Trophoblast cell (in vitro differentiated cells and primary cell): ENCODE results near the gene M1AP.

Experiments used
- DNase-seq, 2 donors: peaks; one replicate each; pipeline ENCODE4 v3.0.0-alpha.2; 2016
- H2AFZ ChIP-seq: 2 replicates; pipeline ENCODE4 v1.6.1; 2013; ENCODE audit warnings: low read length, moderate library complexity, mild to moderate bottlenecking; ENCODE audit not compliant: insufficient read depth, poor library complexity
- H2AK5ac ChIP-seq: 2 replicates; pipeline ENCODE4 v1.6.1; 2013; ENCODE audit warnings: mild to moderate bottlenecking, low read length
- H2BK120ac ChIP-seq: 2 replicates; pipeline ENCODE4 v1.6.1; 2013; ENCODE audit warnings: low read length, mild to moderate bottlenecking, moderate library complexity; ENCODE audit not compliant: insufficient read depth, poor library complexity
- H2BK12ac ChIP-seq: 2 replicates; pipeline ENCODE4 v1.6.1; 2013; ENCODE audit warnings: mild to moderate bottlenecking, low read length, moderate library complexity
- H2BK5ac ChIP-seq: 2 replicates; pipeline ENCODE4 v1.6.1; 2013; ENCODE audit warnings: low read length, low read depth, moderate library complexity, mild to moderate bottlenecking; ENCODE audit not compliant: poor library complexity
- H3K14ac ChIP-seq: 2 replicates; pipeline ENCODE4 v1.6.1; 2013; ENCODE audit warnings: mild to moderate bottlenecking, low read length
- H3K18ac ChIP-seq: 2 replicates; pipeline ENCODE4 v1.6.1; 2013; ENCODE audit warnings: mild to moderate bottlenecking, low read length
- H3K23ac ChIP-seq: 2 replicates; pipeline ENCODE4 v1.6.1; 2013; ENCODE audit warnings: low read length
- H3K27ac ChIP-seq: 2 replicates; pipeline ENCODE4 v1.5.1; 2013; ENCODE audit warnings: low read depth, mild to moderate bottlenecking, inconsistent platforms, low read length, moderate library complexity
- H3K27me3 ChIP-seq: 2 replicates; pipeline ENCODE4 v1.6.1; 2013; ENCODE audit warnings: inconsistent platforms, mild to moderate bottlenecking, low read length, moderate library complexity; ENCODE audit not compliant: insufficient read depth
- H3K36me3 ChIP-seq, 2 experiments: 1 replicate in 1 of 2; 2 replicates in 1 of 2; pipeline ENCODE4 v1.6.1; 2013; ENCODE audit warnings: low read length in 2 of 2, mild to moderate bottlenecking in 2 of 2, moderate library complexity in 1 of 2; ENCODE audit not compliant: insufficient read depth in 2 of 2, control insufficient read depth in 1 of 2
- H3K4ac ChIP-seq: 2 replicates; pipeline ENCODE4 v1.6.1; 2013; ENCODE audit warnings: low read depth, mild to moderate bottlenecking, low read length, moderate library complexity
- H3K4me1 ChIP-seq, 2 experiments: 1 replicate in 1 of 2; 2 replicates in 1 of 2; pipeline ENCODE4 v1.6.1; 2013; ENCODE audit warnings: low read length in 2 of 2, mild to moderate bottlenecking in 2 of 2, moderate library complexity in 1 of 2; ENCODE audit not compliant: insufficient read depth in 2 of 2, control insufficient read depth in 1 of 2
- H3K4me2 ChIP-seq: 2 replicates; pipeline ENCODE4 v1.6.1; 2013; ENCODE audit warnings: inconsistent platforms, mild to moderate bottlenecking, low read length, moderate library complexity
- H3K4me3 ChIP-seq: 2 replicates; pipeline ENCODE4 v1.5.1; 2013; ENCODE audit warnings: mild to moderate bottlenecking, low read depth, low read length, inconsistent platforms
- H3K79me1 ChIP-seq: one replicate; pipeline ENCODE4 v1.6.1; 2013; ENCODE audit warnings: low read length
- H3K79me2 ChIP-seq: 2 replicates; pipeline ENCODE4 v1.6.1; 2013; ENCODE audit warnings: low read length, mild to moderate bottlenecking; ENCODE audit not compliant: control insufficient read depth, insufficient read depth, poor library complexity
- H3K9ac ChIP-seq: 2 replicates; pipeline ENCODE4 v1.6.1; 2013; ENCODE audit warnings: mild to moderate bottlenecking, low read length
- H3K9me3 ChIP-seq: 2 replicates; pipeline ENCODE4 v1.6.1; 2013; ENCODE audit warnings: low read depth, mild to moderate bottlenecking, control low read depth, inconsistent platforms, low read length; ENCODE audit not compliant: insufficient read depth
- H4K12ac ChIP-seq: 2 replicates; pipeline ENCODE4 v1.6.1; 2013; ENCODE audit warnings: low read depth, mild to moderate bottlenecking, low read length, moderate library complexity
- H4K8ac ChIP-seq: 2 replicates; pipeline ENCODE4 v1.6.1; 2013; ENCODE audit warnings: low read depth, mild to moderate bottlenecking, low read length, moderate library complexity
- H4K91ac ChIP-seq: one replicate; pipeline ENCODE4 v1.6.1; 2013; ENCODE audit warnings: low read depth, mild to moderate bottlenecking, low read length, moderate library complexity
- WGBS: extraction: QIAGEN DNeasy Blood & Tissue Kit; methylation state at CpG from one replicate; pipeline ENCODE4 v1.1.7; 2013; ENCODE audit warnings: missing lambda C conversion rate; ENCODE audit not compliant: insufficient read length, insufficient coverage; ENCODE audit errors: extremely low coverage; 5-methylcytosine and 5-hydroxymethylcytosine counted together

Gene M1AP

DNA sequence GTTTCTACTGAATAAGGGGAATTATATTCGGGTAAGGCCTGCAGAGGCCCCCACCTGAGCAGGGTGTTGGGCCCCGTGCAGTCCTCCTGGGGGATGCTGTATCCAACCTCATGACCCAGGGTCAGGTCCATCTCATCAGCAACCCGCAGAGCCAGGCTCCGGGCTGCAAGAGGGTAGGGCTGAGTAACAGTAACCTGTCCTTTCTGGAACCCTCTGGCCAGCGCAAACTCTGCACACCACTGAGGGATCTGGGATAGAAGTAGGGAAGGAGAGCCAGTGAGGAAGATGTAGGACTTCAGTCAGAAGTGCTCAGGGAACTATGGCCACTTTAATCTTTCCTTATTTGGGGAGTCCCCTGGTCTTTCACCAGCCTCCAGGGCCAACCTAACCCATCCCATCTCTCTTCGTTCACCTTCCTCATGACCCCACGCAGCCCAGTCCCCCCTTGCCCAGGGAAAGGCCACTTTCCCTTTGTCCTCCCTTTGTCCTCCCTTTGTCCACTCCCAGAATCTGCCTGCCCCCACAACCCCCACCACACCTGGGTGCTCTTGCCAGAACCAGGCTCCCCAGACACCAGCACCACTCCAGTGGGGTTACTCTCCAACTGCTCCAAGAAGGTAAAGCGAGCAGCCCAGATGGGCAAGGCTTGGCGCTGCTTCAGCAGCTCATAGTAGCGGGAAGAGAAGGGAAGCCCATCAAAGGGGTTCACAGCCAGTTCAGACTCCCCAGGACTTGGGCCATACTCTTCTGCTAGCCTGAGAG, 123.0 kb downstream of the M1AP start:
- Histone ChIP-seq H3K79me2 (peaks cover 12% of the 10 kb centered on the region), H2AK5ac (no peak overlapping the region), H2BK120ac (no peak overlapping the region), H2BK12ac (no peak overlapping the region), H3K18ac (no peak overlapping the region), H2BK5ac (no peak overlapping the region), H3K4me3 (no peak overlapping the region), H3K27me3 (no peaks in the 10 kb centered on the region), H4K91ac (no peak overlapping the region), H3K27ac (no peak overlapping the region), H4K12ac (no peak overlapping the region), H3K4ac (no peak overlapping the region), H3K9ac (no peak overlapping the region), H3K9me3 (no peaks in the 10 kb centered on the region), H3K23ac (no peak overlapping the region), H4K8ac (no peak overlapping the region), H3K14ac (no peak overlapping the region), H3K4me1 (peaks cover 3 to 7% of the 10 kb centered on the region in 2 experiments), H3K4me2 (no peak overlapping the region), H3K36me3 (peaks cover 20 to 28% of the 10 kb centered on the region in 2 experiments), H2AFZ (no peak overlapping the region), H3K79me1 (peaks cover 9% of the 10 kb centered on the region)
- WGBS = no CpG with 5 or more reads among the region's 10 CpGs
- DNase-seq = no peak

DNA sequence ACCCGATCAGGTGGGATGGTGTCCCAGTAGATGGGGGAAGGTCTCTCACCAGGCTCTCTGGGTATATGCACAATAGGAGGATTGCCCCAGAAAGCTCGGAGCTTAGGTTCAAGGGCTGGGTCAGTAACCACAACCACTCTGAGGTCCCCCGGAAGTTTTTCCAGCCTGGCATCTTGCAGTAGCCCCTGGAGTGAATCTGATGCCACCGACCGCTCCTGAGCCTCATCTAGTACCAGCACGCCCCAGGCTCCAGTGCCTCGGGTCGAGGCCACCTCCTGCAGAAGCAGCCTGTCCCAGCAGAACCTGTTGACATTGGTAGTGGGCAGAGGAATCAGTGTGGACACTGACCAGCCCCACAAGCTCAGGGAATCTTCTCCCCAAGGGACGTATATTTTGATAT, 124.1 kb downstream of the M1AP start:
- Histone ChIP-seq H4K91ac (no peak overlapping the region), H2BK5ac (no peak overlapping the region), H3K79me2 (peaks cover 4% of the 10 kb centered on the region), H4K12ac (no peak overlapping the region), H3K4me2 (no peak overlapping the region), H3K4me1 (peaks cover 3 to 7% of the 10 kb centered on the region in 2 experiments), H3K36me3 (peaks cover 20 to 28% of the 10 kb centered on the region in 2 experiments), H2AFZ (no peak overlapping the region), H3K9me3 (no peaks in the 10 kb centered on the region), H2BK120ac (no peak overlapping the region), H3K4ac (no peak overlapping the region), H3K9ac (no peak overlapping the region), H3K14ac (no peak overlapping the region), H3K27ac (no peak overlapping the region), H3K18ac (no peak overlapping the region), H3K27me3 (peaks cover 4% of the 10 kb centered on the region), H3K79me1 (peaks cover under 1% of the 10 kb centered on the region), H3K23ac (no peak overlapping the region), H4K8ac (no peak overlapping the region), H2BK12ac (no peak overlapping the region), H2AK5ac (no peak overlapping the region), H3K4me3 (no peak overlapping the region)
- no CpG with 5 or more reads among the region's 9 CpGs for WGBS
- no peak for DNase-seq

- H3K4me3 ChIP-seq = no peak overlapping the region
- no peak overlapping the region for H4K12ac ChIP-seq
- no peak overlapping the region for H3K14ac ChIP-seq
- no peak overlapping the region for H4K91ac ChIP-seq
- no peak overlapping the region for H3K23ac ChIP-seq
- no peaks in the 10 kb centered on the region for H3K79me1 ChIP-seq
- no peak overlapping the region for H3K4me2 ChIP-seq
- no peaks in the 10 kb centered on the region for H3K4me1 ChIP-seq
- H3K27me3 ChIP-seq = peaks cover 13% of the 10 kb centered on the region
- peaks cover 14 to 20% of the 10 kb centered on the region in 2 experiments for H3K36me3 ChIP-seq
- no peak overlapping the region for H3K18ac ChIP-seq
- H3K27ac ChIP-seq = no peak overlapping the region
- no peak overlapping the region for H3K9ac ChIP-seq
- H2AK5ac ChIP-seq = no peak overlapping the region
- no peak overlapping the region for H2AFZ ChIP-seq
- no peak overlapping the region for H4K8ac ChIP-seq
- H3K9me3 ChIP-seq = no peaks in the 10 kb centered on the region
- WGBS = no CpG with 5 or more reads among the region's 3 CpGs
- H2BK120ac ChIP-seq = no peak overlapping the region
- DNase-seq = no peak
- no peak overlapping the region for H2BK5ac ChIP-seq
- no peak overlapping the region for H2BK12ac ChIP-seq
- no peak overlapping the region for H3K4ac ChIP-seq
- H3K79me2 ChIP-seq = no peaks in the 10 kb centered on the region
Observed at GRCh38 chr2:74522516-74522915, 125.6 kb downstream of the M1AP start.

GRCh38 chr2:74516650-74517049, 131.5 kb downstream of the M1AP start:
- H3K79me1 ChIP-seq = no peaks in the 10 kb centered on the region
- no CpG with 5 or more reads among the region's 13 CpGs for WGBS
- no peak overlapping the region for H3K23ac ChIP-seq
- H3K18ac ChIP-seq = no peak overlapping the region
- no peak overlapping the region for H4K91ac ChIP-seq
- DNase-seq = no peak
- H4K8ac ChIP-seq = no peak overlapping the region
- no peak overlapping the region for H3K4ac ChIP-seq
- H3K79me2 ChIP-seq = no peaks in the 10 kb centered on the region
- H3K9me3 ChIP-seq = peaks cover 16% of the 10 kb centered on the region
- H2BK12ac ChIP-seq = no peak overlapping the region
- H2BK120ac ChIP-seq = no peak overlapping the region
- H3K27me3 ChIP-seq = peaks cover 68% of the 10 kb centered on the region
- H2BK5ac ChIP-seq = no peak overlapping the region
- H3K4me1 ChIP-seq = peaks cover 6 to 10% of the 10 kb centered on the region in 2 experiments
- no peak overlapping the region for H3K4me3 ChIP-seq
- no peak overlapping the region for H4K12ac ChIP-seq
- no peak overlapping the region for H2AFZ ChIP-seq
- H2AK5ac ChIP-seq = no peak overlapping the region
- no peaks in the 10 kb centered on the region for H3K36me3 ChIP-seq
- H3K14ac ChIP-seq = no peak overlapping the region
- H3K9ac ChIP-seq = no peak overlapping the region
- H3K4me2 ChIP-seq = no peak overlapping the region
- H3K27ac ChIP-seq = no peak overlapping the region
